Right atrium auricular region (tissue), 2 donors: Measurements from ENCODE around the gene TUBGCP4. TPM values are rescaled to one million over a fixed set of nuclear protein-coding genes. Genes with fewer than 3 reads are reported as not detected.
"Not testable (repeated sequence)": the region's sequence is repeated elsewhere in the genome, so short reads cannot be mapped to it uniquely, and the experiment has no call there.

Experiments
- DNase-seq: peaks from one replicate; pipeline ENCODE4 v3.0.0-alpha.2; 2019; ENCODE audit warnings: low spot score
- H3K27ac ChIP-seq, 2 donors: fragments of 200-600 bp; sonication (generic); 1 replicate in 1 of 2; 2 replicates in 1 of 2; pipeline ENCODE4 v1.5.1; 2016 to 2019
- H3K27me3 ChIP-seq, 2 donors: fragments of 200-600 bp; sonication (generic); one replicate each; pipeline versions ENCODE4 v1.5.1 to v1.6.0; 2017 to 2019
- H3K36me3 ChIP-seq: fragments of 200-600 bp; sonication (generic); one replicate; pipeline ENCODE4 v1.5.1; 2016
- H3K4me1 ChIP-seq, 2 donors: fragments of 200-600 bp; sonication (generic); one replicate each; pipeline versions ENCODE4 v1.5.1 to v1.6.0; 2017 to 2019
- H3K4me3 ChIP-seq, 2 donors: fragments of 200-600 bp; sonication (generic); 1 replicate in 1 of 2; 2 replicates in 1 of 2; pipeline ENCODE4 v1.5.1; 2017 to 2019; ENCODE audit warnings: mild to moderate bottlenecking in 1 of 2, moderate library complexity in 1 of 2
- H3K9me3 ChIP-seq, 2 donors: fragments of 200-600 bp; sonication (generic); one replicate each; pipeline ENCODE4 v1.5.1; 2019
- total RNA-seq, 2 donors: library from RNA; depleted of rRNA; stranded (reverse); fragments of >200 nt; gene quantifications; one replicate each; pipeline ENCODE4 v1.1.0, GENCODE V29; 2016
- TF ChIP-seq, protein P1 (sequence below), 2 donors: fragments of 200-600 bp; sonication (generic); IDR thresholded peaks; one replicate each; pipeline ENCODE4 v1.5.1; 2019; ENCODE audit warnings: antibody characterized with exemption in 2 of 2

The TUBGCP4 gene
- total RNA-seq, 2 donors from 2014 or later = 5.9 to 8.5 TPM

DNA sequence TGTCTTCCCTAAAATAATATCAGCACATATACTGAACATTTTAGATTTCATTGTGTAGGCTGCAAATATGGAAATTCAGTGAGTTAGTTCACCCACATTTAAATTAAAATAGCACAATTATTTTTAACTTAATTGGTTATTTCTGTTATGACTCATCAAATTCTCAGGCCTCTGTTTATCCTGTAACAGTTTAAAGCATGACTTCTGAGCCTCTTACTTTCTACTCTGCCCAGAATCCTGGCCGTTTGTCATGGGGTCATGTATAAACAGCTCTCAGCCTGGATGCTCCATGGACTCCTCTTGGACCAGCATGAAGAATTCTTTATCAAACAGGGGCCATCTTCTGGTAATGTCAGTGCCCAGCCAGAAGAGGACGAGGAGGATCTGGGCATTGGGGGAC lies 12.2 kb downstream of the TUBGCP4 start:
- H3K27ac ChIP-seq = no peak overlapping the region

GRCh38 chr15:43390723-43391122 lies 19.8 kb downstream of the TUBGCP4 start:
- Histone ChIP-seq H3K36me3 (peaks cover 46% of the 10 kb centered on the region), H3K27me3 (no peaks in the 10 kb centered on the region), H3K27ac (no peak overlapping the region), H3K9me3 (no peaks in the 10 kb centered on the region), H3K4me1 (no peaks in the 10 kb centered on the region), H3K4me3 (no peak overlapping the region)
- no peak for DNase-seq
- TF ChIP-seq, protein P1, sequence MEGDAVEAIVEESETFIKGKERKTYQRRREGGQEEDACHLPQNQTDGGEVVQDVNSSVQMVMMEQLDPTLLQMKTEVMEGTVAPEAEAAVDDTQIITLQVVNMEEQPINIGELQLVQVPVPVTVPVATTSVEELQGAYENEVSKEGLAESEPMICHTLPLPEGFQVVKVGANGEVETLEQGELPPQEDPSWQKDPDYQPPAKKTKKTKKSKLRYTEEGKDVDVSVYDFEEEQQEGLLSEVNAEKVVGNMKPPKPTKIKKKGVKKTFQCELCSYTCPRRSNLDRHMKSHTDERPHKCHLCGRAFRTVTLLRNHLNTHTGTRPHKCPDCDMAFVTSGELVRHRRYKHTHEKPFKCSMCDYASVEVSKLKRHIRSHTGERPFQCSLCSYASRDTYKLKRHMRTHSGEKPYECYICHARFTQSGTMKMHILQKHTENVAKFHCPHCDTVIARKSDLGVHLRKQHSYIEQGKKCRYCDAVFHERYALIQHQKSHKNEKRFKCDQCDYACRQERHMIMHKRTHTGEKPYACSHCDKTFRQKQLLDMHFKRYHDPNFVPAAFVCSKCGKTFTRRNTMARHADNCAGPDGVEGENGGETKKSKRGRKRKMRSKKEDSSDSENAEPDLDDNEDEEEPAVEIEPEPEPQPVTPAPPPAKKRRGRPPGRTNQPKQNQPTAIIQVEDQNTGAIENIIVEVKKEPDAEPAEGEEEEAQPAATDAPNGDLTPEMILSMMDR (IDR thresholded peaks at IDR 0.05) = no peak

More for the DNA sequence above, 12.2 kb downstream of the TUBGCP4 start:
- no peak overlapping the region for H3K4me3 ChIP-seq
- no peaks in the 10 kb centered on the region for H3K4me1 ChIP-seq
- no peaks in the 10 kb centered on the region for H3K9me3 ChIP-seq
- H3K36me3 ChIP-seq = peaks cover 48% of the 10 kb centered on the region
- no peak for DNase-seq
- no peaks in the 10 kb centered on the region for H3K27me3 ChIP-seq
- TF ChIP-seq, protein P1 (IDR thresholded peaks at IDR 0.05) = no peak

DNA sequence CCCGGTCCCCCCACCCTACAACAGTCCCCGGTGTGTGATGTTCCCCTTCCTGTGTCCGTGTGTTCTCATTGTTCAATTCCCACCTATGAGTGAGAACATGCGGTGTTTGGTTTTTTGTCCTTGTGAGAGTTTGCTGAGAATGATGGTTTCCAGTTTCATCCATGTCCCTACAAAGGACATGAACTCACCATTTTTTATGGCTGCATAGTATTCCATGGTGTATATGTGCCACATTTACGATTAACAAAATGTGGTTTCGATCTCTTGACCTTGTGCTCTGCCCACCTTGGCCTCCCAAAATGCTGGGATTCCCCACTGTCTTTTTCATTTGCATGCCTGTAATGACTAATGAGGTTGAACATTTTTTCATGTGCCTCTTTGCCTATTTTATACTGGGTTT lies 22.7 kb downstream of the TUBGCP4 start:
- not testable (repeated sequence) for H3K27ac ChIP-seq
- H3K36me3 ChIP-seq = peaks cover 47% of the 10 kb centered on the region

GRCh38 chr15:43402255-43402654 lies 31.4 kb downstream of the TUBGCP4 start:
- Histone ChIP-seq H3K4me1 (no peaks in the 10 kb centered on the region), H3K4me3 (no peak overlapping the region), H3K9me3 (no peaks in the 10 kb centered on the region), H3K36me3 (peaks cover 84% of the 10 kb centered on the region), H3K27me3 (no peaks in the 10 kb centered on the region), H3K27ac (no peak overlapping the region)
- TF ChIP-seq, protein P1 (IDR thresholded peaks at IDR 0.05) = no peak
- no peak for DNase-seq

More for the DNA sequence above, 22.7 kb downstream of the TUBGCP4 start:
- DNase-seq, H3K27me3 ChIP-seq, H3K4me3 ChIP-seq, H3K4me1 ChIP-seq, H3K9me3 ChIP-seq: not testable (repeated sequence)

- TF ChIP-seq, protein P1 (IDR thresholded peaks at IDR 0.05) = no peak
These were observed 32.7 kb downstream of the TUBGCP4 start for GRCh38 chr15:43403616-43404015.

GRCh38 chr15:43404130-43404529 lies 33.2 kb downstream of the TUBGCP4 start:
- H3K9me3 ChIP-seq = no peaks in the 10 kb centered on the region
- H3K4me3 ChIP-seq = no peak overlapping the region
- no peak for DNase-seq
- H3K27me3 ChIP-seq = no peaks in the 10 kb centered on the region
- H3K4me1 ChIP-seq = no peaks in the 10 kb centered on the region
- H3K36me3 ChIP-seq = peaks cover 85% of the 10 kb centered on the region
- TF ChIP-seq, protein P1 (IDR thresholded peaks at IDR 0.05) = no peak
- H3K27ac ChIP-seq = no peak overlapping the region

More at GRCh38 chr15:43403616-43404015, 32.7 kb downstream of the TUBGCP4 start:
- no peaks in the 10 kb centered on the region for H3K27me3 ChIP-seq
- peaks cover 85% of the 10 kb centered on the region for H3K36me3 ChIP-seq
- no peak overlapping the region for H3K27ac ChIP-seq
- no peak overlapping the region for H3K4me3 ChIP-seq
- H3K9me3 ChIP-seq = no peaks in the 10 kb centered on the region
- no peak for DNase-seq
- H3K4me1 ChIP-seq = no peaks in the 10 kb centered on the region
